Amniotic epithelial cell (primary cell): ENCODE results near the gene SCUBE1.
"Not testable (repeated sequence)": the region's sequence is repeated elsewhere in the genome, so short reads cannot be mapped to it uniquely, and the experiment has no call there.

Experiments
- DNase-seq: peaks from one replicate; pipeline ENCODE4 v3.0.0-alpha.2; 2010; ENCODE audit warnings: low read depth

The SCUBE1 gene

GRCh38 chr22:43356881-43357280 is 13.7 kb upstream of the SCUBE1 start:
- DNase-seq, result peak; percentile 54

DNA sequence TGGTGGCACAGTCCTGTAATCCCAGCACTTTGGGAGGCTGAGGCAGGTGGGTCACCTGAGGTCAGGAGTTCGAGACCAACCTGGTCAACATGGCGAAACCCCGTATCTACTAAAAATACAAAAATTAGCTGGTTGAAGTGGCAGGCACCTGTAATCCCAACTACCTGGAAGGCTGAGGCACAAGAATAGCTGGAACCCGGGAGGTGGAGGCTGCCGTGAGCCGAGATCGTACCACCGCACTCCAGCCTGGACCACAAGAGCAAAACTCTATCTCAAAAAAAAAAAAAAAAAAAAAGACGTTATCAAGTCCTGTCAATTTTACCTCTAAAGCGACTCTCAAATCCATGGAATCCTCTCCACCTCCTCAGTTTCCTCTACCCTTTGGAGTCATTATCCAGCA is 12.5 kb upstream of the SCUBE1 start:
- DNase-seq, result not testable (repeated sequence)

GRCh38 chr22:43351966-43352345 is 8.8 kb upstream of the SCUBE1 start:
- DNase-seq, result no peak

- DNase-seq, result no peak
These were observed 6.5 kb upstream of the SCUBE1 start for GRCh38 chr22:43349636-43350035.

- peak; percentile 12 for DNase-seq
These were observed 3.4 kb upstream of the SCUBE1 start for GRCh38 chr22:43346521-43346929.

DNA sequence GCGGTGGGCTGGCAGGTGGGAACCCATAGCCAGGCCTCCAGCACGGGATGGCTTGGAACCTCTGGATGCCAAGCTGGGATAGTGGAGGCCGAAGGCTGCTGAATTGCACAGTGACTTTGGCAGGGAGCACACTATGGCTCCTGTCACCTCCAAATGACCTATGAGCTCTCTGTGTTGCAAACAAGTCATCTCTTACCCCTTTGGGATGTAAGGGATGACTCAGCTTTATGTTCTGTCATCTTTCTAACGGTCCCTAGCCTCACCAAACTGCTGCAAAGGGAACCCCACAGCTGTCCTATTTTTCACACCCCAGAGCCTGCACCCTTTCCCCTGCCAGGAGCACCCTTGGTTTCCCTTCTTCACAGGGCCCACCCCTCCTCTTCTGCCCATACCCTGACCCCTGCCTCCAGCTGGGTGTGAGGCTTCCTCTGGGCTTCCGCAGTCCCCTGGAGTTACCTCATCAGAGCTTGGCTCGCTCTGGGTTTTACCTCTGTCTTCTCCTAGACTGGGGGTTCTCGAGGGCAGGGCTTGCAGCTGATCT is 2.7 kb upstream of the SCUBE1 start:
- DNase-seq, result no peak

DNA sequence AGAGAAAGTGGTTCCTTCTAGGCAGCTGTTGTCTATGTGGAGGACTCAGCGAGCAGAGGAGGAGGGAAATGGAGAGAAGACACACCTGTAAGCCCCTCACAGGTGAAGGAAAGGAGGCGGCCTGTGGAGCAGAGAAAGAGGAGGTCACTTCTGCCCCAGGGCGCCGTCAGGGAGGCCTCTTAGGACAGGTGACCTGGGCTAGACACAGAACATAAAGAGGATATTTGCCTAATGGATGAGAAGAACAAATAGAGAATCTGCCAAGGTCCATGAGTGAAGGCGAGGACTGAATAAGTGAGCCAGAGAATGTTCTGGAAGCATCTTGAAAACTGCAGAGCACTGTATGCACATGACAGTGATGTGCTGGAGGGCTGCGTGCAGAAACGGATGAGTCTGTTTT is 2.2 kb upstream of the SCUBE1 start:
- DNase-seq, result no peak

DNA sequence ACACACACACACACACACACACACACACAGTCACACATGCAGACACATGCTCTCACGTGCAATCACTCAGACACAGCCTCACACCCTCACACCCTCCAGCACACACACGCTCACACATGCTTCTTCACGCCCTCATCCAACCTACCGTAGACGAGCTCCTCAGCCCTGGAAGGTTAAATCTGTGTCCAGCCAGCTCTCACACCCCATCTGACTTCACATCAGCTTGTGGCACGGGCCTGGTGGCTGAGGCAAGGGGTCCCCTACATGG is 1.3 kb upstream of the SCUBE1 start:
- no peak for DNase-seq

DNA sequence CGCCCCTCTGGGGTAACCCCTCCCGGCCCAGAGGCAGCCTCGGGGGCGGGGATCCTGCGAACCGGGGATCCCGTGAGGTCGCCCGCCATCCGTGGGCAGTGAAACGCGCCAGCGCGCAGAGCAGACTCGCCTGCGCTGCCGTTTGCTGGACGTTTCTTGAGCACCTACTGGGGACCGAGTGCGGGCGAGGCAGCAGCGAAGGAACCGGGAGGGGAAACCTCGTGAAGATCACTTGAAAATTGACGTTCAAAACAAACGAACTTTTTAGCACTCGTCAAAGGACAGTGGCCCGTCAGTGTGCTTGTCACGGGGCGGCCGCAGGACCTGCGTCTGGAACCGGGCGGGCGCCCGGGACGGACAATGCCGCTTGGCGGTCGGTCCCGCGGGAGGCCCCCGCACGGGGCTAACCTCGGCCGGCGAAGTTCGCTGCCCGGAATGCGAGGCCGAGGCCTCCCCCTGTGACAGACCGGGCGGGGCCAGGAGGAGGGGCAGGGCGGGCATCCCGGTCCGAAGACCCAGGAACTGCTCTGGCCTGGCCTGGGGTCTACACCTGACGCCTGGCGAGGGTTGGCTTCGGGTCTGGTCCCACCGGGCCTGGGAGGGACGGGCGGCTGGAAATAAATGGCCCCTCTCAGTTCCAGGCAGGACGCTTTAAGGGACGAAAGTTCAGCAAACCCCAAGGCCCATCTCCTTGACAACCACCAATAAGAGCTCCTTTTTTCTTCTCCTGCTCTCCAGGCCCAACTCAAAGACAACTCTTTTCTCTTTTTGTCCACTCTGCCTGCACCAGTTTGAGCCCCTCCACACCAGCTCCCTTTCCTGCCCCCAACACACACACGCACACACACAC is 723 bp upstream of the SCUBE1 start:
- no peak for DNase-seq

GRCh38 chr22:43342347-43343261 is 568 bp downstream of the SCUBE1 start:
- DNase-seq, result no peak

DNA sequence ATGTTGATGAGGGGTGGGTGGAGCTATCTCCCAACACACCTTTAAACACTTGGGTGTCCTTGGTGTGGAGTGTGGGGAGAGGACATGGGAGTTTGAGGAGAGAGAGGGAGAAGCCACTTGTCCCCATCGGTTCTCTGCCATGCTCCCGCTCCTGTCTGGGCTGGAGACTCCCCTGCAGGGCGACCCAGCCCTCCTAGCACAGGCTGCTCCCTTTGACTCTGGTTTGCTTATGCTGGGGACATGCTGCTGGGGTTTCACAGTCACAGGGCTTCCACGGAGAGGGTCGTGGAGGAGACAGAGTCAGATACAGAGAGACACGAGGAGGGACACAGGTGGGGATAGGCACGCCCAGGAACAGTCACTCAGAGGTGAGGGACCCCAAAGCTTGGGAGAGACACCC is 1.6 kb downstream of the SCUBE1 start:
- no peak for DNase-seq

GRCh38 chr22:43338766-43339345 is 4.3 kb downstream of the SCUBE1 start:
- DNase-seq, result no peak

- DNase-seq, result no peak
These were observed 5.2 kb downstream of the SCUBE1 start for GRCh38 chr22:43337946-43338345.

DNA sequence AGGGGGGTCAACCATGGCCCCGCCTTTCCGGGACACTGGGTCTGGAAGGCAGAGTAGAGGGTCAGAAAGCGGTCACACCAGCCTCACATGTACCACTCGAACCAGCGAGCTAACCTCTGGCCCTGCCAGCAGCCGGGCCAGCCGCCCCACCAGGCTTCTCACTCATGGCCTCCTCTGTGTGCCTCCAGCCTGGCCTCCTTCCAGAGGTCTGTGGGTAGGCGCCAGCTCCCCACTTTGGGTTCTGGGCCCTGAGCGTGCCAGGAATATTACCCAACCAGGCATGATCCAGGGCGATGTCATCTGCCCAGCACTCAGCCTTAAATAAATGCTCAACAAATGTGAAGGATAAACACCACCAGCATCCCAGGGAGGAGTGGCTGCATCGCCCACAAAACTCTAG is 5.8 kb downstream of the SCUBE1 start:
- peak; percentile 12 for DNase-seq

DNA sequence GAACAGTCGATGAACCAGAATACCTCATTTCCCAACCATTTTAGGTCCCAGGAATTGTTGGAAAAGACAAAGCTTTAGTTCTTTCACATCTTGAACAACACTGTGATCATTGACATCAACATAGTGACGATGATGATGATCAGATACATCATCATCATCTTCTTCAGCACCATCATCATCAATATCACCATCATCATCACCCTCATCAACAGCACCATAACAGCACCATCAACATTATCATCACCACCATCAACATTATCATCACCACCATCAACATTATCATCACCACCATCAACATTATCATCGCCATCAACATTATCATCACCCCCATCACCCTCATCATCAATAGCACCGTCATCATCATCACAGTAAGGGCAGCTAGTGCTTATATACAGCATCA is 8.8 kb downstream of the SCUBE1 start:
- no peak for DNase-seq

DNA sequence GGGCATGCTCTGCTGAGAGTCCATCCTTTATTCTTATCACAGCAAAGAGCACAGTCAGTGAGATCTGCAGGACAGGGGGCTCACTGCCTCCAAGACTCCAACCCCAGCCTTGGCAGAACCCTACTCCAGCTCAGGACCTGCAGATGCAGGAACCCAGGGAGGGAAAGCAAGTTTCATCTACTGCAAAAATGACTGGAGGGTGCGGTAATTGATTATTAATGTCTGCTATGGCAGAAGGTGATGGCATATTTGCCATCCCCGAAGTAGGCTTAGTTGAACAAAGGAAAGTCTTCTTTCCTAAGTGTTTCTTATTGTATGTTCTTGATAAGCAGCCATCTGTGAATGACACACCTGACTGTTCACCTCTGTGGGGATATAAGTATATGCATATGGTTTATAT is 9.2 kb downstream of the SCUBE1 start:
- no peak for DNase-seq

DNA sequence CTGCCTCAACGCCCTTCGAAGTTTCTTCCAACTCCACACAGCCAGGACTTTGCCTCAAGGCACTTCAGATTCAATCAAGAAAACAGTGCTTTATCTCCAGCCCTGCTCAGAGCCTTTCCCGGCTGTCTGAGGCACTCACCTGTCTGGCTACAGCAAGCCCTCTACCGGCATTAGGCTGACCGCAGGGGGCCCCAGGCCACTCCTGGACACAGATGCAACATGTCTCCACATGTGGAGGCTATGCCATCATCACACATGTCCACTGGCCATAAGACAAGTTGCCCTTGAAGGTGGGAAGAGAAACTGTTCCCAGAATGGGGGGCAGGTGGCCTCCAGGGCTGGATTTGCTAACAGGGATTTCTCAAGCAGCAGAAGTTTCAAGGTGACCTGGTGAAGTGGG is 10.0 kb downstream of the SCUBE1 start:
- no peak for DNase-seq

DNA sequence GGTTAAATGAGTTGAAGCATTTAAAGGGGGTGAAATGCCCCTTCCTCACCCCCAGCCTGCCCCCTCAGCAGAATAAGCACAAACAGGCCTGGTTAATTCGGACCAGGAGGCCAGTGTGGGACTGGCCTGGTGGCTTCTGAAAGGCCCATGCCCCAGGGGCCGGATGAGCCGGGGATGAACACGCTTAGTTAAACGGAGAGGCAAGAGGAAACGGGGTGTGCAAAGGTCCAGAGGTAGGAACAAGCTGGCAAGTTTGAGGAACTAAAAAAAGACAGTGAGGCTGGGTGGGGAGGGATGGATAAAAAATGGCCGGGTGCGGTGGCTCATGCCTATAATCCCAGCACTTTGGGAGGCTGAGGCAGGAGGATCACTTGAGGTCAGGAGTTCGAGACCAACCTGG is 11.5 kb downstream of the SCUBE1 start:
- DNase-seq, result no peak

DNA sequence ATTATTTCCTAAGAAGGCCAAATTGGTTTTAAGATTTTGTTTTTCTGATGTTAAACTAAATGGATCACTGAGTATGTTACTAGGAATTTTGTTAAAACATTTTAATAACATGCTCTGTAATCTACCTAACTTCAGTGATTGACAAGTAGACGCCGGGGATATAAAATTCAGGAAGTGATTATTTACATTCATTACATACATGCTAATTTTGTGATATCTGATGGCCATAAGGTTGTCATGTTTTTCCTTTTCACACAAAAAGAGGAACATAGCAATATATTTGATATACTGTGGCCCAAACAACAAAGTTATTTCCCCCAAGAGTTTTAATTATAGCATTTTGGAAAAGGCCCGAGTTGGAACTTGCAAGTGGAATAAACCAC is 12.1 kb downstream of the SCUBE1 start:
- no peak for DNase-seq

- DNase-seq, result no peak
These were observed 12.7 kb downstream of the SCUBE1 start for GRCh38 chr22:43330178-43331068.

DNA sequence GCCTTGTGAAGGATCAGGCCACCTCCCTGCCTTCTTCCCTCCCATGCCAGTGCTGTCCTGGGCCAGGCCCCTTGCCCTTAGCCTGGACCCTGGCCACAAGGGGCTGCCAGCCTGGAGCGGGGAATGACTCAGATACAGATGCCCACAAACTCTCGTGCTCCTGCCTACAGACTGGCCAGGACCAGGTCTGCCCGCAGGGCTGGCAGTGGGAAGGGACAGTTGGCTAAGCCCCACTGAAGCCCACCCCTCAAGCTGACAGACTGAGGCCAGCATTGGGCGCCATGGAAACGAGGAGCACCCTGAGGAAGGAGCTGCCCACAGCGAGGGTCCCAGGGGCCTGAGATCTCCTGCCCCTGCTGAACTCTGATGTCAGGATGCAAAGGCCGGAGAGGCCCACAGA is 14.1 kb downstream of the SCUBE1 start:
- DNase-seq, result no peak

GRCh38 chr22:43327157-43327438 is 16.1 kb downstream of the SCUBE1 start:
- DNase-seq, result no peak
